ENCODE measurements around the gene TRAF2. TPM values are rescaled to one million over a fixed set of nuclear protein-coding genes. Genes with fewer than 3 reads are reported as not detected.

TRAF2 gene
- total and polyA plus RNA-seq, 2 of the 4 experiments (the other 2 are of a cell fraction) = 6.6 to 12.0 TPM

DNA sequence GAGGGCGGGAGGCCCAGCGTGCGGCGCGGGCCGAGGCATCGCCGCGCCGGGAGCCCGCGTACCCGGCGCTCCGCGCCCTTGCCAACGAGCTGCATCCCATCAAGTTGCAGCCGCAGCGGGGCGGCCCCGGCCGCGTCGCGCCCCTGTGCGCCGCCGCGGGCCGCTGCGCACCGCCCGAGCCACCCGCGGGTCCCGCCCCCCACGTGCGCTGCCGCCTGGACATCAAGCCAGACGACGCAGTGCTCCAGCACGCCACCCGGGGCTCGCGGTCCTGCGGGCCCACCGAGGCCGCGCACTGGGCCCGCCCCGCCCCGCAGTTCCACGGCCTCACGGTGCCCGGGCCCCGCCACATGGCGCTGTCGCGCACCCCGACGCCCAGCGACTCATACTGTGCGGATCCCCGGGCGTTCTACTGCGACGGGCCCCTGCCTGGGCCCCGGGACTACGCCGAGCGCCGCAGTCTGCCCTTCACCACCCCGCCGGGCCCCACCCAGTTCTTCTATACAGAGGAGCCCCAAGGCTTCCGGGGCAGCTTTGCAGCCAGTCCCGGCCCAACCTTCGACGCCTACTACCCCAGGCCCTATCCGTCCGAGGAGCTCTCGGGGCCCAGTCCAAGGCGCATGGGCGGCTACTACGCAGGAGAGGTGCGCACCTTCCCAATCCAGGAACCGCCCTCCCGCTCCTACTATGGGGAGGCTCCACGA, 41.4 kb upstream of the TRAF2 start:
- ChIA-PET POLR2A (ENCODE audit: unreplicated experiment) (interaction anchor here (0.6 kb wide), 1 partner anchor 103 kb away, joined by 3 read pairs; no protein-coding TSS in a partner anchor), CTCF (no interaction called here)
- H3K9me1 ChIP-seq (ENCODE audit: insufficient read depth, low read length) = peaks cover 7% of the 10 kb centered on the region; the same call in 1 of the 2 replicates
- H3K4me3 ChIP-seq (ENCODE audit: insufficient read depth, low read depth, low read length) = no peak overlapping the region
- H3K9me3 ChIP-seq (ENCODE audit: control insufficient read depth, insufficient read depth, low read length) = peaks cover 6% of the 10 kb centered on the region; the same call in 1 of the 2 replicates
- H2BK20ac ChIP-seq (ENCODE audit: low read depth, low read length) = no peak overlapping the region
- in situ Hi-C loops (cut with MboI; ENCODE audit: low sequenced_read_pairs) (no loop called here), intact Hi-C loops (cut with micrococcal nuclease) (no loop called here), dilution Hi-C loops (cut with HindIII; ENCODE audit: low sequenced_read_pairs, unreplicated experiment) (no loop called here)
- H2AK5ac ChIP-seq (ENCODE audit: low read depth, low read length) = no peak overlapping the region; the same call in 1 of the 2 replicates
- no peak overlapping the region for H3K14ac ChIP-seq (replicated peaks; ENCODE audit: low read depth, low read length)
- no peak overlapping the region for H3K27ac ChIP-seq (ENCODE audit: insufficient read depth, low read length)
- peaks cover 12% of the 10 kb centered on the region for H3K4me1 ChIP-seq (ENCODE audit: control insufficient read depth, insufficient read depth, low read length)
- BruUV-seq (replicated peaks) = no TSS peak
- TF ChIP-seq, protein P1, sequence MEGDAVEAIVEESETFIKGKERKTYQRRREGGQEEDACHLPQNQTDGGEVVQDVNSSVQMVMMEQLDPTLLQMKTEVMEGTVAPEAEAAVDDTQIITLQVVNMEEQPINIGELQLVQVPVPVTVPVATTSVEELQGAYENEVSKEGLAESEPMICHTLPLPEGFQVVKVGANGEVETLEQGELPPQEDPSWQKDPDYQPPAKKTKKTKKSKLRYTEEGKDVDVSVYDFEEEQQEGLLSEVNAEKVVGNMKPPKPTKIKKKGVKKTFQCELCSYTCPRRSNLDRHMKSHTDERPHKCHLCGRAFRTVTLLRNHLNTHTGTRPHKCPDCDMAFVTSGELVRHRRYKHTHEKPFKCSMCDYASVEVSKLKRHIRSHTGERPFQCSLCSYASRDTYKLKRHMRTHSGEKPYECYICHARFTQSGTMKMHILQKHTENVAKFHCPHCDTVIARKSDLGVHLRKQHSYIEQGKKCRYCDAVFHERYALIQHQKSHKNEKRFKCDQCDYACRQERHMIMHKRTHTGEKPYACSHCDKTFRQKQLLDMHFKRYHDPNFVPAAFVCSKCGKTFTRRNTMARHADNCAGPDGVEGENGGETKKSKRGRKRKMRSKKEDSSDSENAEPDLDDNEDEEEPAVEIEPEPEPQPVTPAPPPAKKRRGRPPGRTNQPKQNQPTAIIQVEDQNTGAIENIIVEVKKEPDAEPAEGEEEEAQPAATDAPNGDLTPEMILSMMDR (conservative IDR thresholded peaks at IDR 0.05; ENCODE audit: low read depth, low read length) = no peak
- no peak for TF ChIP-seq CHD1 (IDR thresholded peaks at IDR 0.05; ENCODE audit: low read depth, low read length)
- no peak for TF ChIP-seq MAZ (IDR thresholded peaks at IDR 0.05; ENCODE audit: borderline replicate concordance, low read depth, low read length)
- TF ChIP-seq RCOR1 (IDR thresholded peaks at IDR 0.05; ENCODE audit: insufficient replicate concordance, low read length) = no peak
- H4K8ac ChIP-seq (ENCODE audit: low read depth in 2 of 2, low read length in 2 of 2) = no peak overlapping the region
- H2BK120ac ChIP-seq (ENCODE audit: low read depth, low read length) = no peak overlapping the region
- no peak overlapping the region for H3K4me2 ChIP-seq (ENCODE audit: low read depth, low read length)
- H4K5ac ChIP-seq (ENCODE audit: low read depth, low read length) = no peak overlapping the region
- no peak overlapping the region for H3K4ac ChIP-seq (ENCODE audit: low read depth, low read length)
- no peak overlapping the region for H3K18ac ChIP-seq (ENCODE audit: low read depth, low read length)
- H3K79me1 ChIP-seq (ENCODE audit: low read depth in 1 of 2, low read length in 2 of 2) = peaks cover 3 to 16% of the 10 kb centered on the region in 2 experiments; a peak in 2 of 4 replicates
- no peak overlapping the region for H2BK5ac ChIP-seq (ENCODE audit: low read depth, low read length, poor library complexity, severe bottlenecking)
- H3K36me3 ChIP-seq (ENCODE audit: control insufficient read depth, insufficient read depth, low read length) = peaks cover 2% of the 10 kb centered on the region; the same call in 1 of the 2 replicates
- DNase-seq = no peak
- no peak overlapping the region for H2AFZ ChIP-seq (replicated peaks; ENCODE audit: low read length, poor library complexity)
- no peak overlapping the region for H3K23ac ChIP-seq (ENCODE audit: low read depth, low read length)
- no peak overlapping the region for H3K9ac ChIP-seq (ENCODE audit: low read depth, low read length)
- no peak overlapping the region for H4K91ac ChIP-seq (ENCODE audit: insufficient read depth, low read depth, low read length)
- H2AK9ac ChIP-seq (replicated peaks; ENCODE audit: low read depth, low read length, poor library complexity) = no peak overlapping the region
- no peak for ATAC-seq (ENCODE audit: low read depth)
- H3K27me3 ChIP-seq (ENCODE audit: control insufficient read depth, insufficient read depth, low read length) = peaks cover 22% of the 10 kb centered on the region
- H4K20me1 ChIP-seq (ENCODE audit: insufficient read depth, low read length) = peaks cover 29% of the 10 kb centered on the region
- no peak overlapping the region for H3K56ac ChIP-seq (ENCODE audit: extremely low read depth, insufficient read depth, low read length)
- no peak overlapping the region for H2BK15ac ChIP-seq (ENCODE audit: low read depth, low read length)
- 18% methylated on average over 55 of the region's 88 CpGs; no CpG with 5 or more reads in 1 of the 2 experiments for WGBS, 2 experiments (ENCODE audit: extremely low coverage in 2 of 2, insufficient read length in 1 of 2)
